Nucleus accumbens (tissue), 56 donors: ENCODE measurements around the gene CD82.
"Not testable (repeated sequence)": the region's sequence is repeated elsewhere in the genome, so short reads cannot be mapped to it uniquely, and the experiment has no call there.

ENCODE experiments used
- DNase-seq, 56 donors: peaks; one replicate each; lab custom pipeline; 2025; lab: John Stamatoyannopoulos, UW

Gene CD82

DNA sequence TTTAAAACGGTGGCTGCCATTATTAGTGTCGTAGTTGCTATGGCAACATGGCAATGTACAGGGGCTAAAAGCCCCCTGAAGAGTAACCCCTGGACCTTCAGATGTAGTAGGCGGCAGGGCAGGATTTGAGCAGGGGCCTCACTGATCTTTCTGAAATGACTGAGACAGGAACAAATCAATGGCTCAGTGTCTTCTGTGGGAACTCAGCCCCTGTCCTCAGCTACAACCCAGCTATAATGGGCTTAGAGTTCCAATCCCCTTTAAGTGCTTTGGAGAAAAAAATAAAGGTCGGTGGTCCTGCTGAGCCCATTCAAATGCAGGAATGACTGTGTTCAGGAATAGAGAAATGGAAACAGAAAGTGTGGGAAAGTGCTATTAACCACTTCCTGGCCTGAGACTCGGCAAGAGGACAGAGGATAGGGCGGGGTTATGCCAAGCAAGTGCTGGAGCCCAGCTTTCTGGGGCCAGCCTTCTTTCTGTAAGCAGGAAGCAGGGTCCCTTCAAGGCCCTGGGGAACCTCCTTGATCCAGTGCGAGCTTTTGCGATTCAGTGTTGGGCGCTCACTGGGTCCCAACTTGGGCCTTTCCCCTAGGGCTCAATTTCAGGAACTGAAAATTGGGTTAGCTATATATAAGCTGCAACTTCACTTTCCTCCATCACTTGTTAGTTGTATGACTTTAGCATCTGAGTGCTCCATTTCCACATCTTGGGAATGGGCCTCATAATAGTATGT, 6.1 kb upstream of the CD82 start:
- no peak for DNase-seq

DNA sequence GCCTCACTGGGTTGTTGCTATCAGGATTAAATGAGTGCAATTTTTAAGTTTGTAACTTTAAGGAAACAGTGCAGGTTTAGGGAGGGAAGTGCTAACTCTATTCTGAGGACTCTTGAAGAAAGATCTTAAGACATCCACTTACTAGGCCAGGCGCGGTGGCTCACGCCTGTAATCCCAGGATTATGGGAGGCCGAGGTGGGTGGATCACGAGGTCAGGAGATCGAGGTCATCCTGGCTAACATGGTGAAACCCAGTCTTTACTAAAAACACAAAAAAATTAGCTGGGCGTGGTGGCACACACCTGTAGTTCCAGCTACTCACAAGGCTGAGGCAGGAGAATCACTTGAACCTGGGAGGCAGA, 5.5 kb upstream of the CD82 start:
- DNase-seq = not testable (repeated sequence)

DNA sequence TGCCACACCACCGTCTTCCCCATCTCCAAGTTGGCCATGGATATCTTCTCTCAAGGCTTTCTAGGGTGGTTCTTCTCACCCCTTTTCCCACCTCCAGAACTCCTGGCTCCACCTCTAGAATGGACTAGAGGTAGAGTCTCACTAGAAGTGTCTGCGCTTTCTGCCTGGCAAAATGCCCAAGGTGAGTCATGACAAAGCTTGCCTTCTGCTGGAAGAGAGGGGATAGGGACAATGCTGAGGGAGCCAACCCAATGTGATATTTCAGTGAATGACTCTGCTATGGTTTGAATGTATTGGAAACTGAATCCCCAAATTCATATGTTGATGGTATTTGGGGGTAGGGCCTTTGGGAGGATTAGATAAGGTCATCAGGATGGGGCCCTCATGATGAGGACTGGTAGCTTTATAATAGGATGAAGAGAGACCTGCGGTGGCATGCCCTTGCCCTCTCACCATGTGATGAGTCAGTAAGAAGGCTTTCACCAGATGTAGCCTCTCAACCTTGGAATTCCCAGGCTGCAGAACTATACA, 4.1 kb upstream of the CD82 start:
- no peak for DNase-seq

DNA sequence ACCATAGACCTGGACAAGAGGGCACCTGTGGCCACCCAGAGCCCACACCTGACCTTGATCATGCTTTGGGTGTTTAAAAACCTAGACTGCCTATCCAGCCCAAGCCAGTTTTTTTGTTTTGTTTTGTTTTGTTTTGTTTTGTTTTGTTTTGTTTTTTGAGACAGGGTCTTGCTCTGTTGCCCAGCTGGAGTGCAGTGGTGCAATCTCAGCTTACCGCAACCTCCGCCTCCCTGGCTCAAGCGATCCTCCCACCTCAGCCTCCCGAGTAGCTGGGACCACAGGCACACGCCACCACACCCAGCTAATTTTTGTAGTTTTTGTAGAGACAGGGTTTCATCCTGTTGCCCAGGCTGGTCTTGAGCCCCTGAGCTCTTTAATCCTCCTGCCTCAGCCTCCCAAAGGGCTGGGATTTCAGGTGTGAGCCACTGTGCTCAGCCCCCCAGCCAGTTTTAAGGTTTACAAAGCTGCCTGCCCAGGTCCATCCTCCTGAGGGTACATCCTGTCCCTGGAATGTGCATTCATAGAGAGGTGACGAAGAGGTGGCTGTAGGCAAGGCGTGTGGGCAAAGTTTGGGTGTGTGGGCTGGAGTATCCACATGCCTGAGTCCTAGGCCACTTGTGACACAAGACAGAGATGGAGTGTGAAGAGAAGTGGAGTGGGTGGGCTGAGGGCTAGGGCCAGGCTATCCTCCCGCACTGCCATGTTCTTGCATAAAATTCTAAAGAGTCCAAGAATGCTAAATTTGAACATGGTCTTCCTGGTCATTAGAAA, 3.3 kb upstream of the CD82 start:
- no peak for DNase-seq

DNA sequence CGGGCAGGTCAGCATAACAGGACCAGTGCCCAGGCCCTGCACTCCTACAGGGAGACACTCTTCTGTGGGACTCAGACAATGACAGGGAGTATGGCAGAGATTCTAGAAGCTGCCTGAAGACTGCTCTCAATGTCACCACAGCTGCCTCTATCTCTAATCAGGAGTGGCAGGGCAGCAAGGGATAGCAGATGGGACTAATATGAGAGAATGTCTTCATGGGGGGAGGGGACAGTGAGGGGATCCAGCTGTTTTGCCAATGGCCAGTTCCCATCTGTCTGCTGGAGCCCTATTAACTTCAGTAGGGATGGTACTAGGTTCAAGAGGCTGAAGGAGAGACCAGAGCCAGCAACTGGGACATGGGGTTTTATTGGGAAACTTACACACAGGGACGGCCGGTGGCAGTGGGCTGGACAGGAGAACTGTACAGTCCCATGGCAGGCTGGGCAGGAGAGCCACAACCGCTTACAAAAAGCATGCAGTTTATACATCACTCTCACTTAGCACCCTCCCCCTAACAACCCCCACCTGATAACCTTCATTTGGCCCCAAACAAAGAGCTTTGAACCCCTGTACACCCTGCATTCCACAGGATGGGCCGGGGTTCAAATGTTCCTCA, 2.5 kb upstream of the CD82 start:
- no peak for DNase-seq

DNA sequence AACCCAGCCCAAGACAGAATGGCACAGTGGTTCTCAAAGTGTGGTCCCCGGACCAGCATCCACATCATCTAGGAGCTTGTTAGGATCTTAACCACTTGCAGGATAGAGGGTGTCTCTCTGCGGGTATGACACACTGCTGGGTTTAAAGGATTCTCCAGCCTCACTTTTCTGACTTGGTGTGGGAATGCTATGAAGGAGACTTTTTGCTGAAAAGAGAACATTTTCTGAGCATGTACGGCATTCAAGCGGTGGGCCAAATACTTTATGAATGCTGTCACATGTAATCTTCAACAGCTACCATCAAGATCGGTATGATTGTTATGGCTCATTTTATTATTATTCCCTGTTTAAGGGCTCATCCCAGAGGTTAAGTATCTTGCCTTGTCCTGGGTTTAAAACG, 1.8 kb upstream of the CD82 start:
- DNase-seq = no peak

DNA sequence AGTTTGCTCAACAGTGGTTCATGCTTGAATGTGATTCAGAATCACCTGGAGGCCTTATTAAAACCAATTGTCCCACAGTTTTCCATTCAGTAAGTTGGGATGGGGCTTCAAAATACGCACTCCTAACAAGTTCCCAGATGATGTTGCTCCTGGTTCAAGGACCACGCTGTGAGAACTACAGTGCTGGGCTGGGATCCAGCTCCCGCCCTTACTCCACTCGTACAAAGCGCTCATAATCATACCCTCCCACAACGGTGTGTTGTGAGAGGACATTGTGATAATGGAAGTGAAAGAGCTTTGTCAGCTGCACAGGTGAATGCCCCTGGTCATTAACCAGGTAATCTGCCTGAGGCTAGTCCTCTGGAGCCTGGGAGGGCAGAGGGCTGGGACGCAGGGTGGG, 1.3 kb upstream of the CD82 start:
- DNase-seq = peak in 1 of 56 donors; percentile 9

DNA sequence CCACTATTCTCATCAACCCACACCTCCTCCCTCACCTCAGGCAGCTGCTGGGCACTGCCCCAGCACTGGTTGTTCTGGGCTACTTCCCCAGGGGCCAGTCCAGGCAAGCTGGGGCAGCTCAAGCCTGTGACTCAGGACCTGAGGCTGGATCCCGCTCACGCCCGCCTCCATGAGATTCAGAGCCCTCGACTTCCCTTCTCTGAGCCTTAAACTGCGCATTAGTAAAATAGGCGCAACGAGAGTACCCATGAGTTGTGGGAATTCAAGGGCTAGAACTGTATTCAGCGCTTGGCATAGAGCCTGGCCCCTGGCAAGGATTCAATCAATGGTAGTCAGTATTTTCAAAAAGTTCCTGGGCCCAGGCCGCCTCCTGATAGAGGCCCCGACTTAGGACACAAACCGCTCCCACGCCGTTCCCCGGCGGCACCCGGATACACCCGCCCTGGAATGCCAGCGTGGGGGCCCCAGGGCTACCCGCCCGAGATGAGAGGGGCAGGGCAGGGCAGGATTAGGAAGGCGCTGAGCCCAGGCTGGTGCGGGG, 723 bp upstream of the CD82 start:
- peak in 12 of 56 donors; percentile 20 to 75 (median 66) for DNase-seq

DNA sequence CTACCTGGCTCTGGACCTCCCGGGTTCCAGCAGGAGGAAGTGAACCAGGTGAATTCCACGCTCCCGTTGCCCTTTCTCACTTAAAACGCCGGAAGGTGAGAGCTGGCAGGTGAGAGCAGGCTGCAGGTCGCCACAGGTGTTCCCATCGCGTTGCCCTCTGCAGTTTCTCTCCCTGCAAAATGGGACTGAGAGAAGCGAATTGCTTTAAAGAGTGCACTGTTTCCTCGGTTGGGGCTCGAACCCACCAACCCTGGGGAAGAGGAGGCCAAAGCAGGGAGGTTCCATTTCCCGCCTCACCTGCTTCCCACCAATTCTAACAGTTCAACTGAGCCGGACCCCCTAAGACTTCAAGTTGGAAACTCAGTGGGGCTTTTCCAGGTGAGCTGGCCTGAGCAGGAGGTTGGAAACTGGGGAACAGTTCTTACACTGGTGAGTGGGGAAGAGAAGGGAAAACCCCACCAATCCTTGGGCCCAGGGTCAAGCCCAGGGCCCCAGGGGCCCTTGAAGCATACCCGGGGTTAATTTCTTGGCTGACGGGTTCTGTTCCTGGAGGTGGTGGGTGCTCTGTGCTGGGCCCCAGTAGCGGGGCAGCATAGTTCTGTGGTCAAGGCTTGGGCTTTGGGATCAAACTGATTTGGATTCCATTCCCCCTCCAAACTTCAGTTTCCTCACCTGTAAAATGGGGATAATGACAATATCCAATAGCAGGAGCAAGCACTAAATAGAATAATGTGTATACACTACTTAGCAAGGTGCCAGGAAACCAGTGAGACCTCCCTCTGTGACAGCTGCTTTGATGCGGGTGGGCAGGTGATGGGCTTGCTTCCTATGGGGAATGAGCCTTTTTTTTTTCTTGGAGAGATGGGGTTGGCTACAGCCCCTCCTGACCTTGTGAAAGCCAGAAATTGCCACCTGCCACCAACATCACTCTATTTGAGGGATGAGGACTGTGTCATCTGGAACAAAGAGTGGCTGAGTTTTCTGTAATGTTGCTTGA, 788 bp downstream of the CD82 start:
- DNase-seq = no peak

DNA sequence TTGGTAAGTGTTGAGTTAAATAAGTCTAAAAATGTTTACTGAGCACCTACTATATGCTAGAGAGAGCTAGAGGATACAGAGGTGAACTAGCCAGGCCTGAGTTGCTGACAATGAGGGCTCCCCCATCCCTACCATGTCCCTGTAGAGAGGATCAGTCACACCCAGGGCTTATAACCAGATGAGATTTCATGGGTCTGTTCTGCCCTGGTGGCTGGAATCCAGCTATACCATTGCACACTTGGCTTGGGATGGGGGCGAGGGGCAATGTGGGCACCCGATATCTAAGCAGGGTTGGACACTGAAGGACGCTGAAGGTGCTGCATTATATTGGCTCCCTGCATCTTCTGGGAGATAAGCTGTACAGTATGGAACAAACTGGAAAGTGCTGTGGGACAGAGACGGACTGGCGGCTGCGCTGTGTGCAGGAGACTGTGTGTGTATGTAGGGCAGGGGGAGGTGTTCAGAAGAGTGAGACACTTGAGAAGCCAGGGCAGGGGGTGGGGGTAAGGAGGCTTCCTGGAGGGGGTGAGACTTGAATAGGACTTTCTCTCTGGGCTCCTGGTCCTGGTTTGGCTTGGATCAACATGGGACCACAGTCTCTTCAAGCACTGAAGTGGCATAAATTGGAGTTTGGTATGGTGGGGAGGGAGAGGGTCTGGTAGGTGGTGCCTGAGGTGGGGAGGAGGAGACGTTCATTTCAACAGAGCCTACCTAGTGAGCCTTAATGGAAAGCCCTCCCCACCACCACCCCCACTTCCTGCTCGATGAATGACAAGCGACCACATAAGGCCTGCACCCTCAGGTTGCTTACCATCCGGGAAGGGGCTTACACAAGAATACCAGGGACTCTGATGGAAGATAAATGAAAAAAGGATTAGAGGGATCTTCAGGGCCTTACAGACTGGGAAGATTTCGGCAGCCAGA, 1.8 kb downstream of the CD82 start:
- no peak for DNase-seq

DNA sequence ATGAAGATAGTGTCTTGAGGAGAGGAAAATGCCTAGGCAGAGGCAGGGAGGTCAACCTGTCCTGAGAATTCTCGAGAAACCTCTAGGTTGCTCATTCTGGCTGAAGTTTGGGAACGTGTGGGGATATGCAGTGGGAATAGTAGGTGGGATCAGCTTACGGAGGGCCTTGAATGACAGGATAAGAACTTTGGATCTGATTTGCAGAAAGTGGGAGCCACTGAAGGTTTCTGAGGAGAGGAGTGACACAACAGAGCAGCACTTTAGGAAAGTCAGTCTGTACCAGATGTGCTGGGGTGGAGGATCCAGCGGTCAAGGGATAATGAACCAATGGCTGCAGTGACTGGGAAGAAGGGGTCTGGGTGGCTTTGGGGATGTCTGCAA, 2.4 kb downstream of the CD82 start:
- DNase-seq = no peak

DNA sequence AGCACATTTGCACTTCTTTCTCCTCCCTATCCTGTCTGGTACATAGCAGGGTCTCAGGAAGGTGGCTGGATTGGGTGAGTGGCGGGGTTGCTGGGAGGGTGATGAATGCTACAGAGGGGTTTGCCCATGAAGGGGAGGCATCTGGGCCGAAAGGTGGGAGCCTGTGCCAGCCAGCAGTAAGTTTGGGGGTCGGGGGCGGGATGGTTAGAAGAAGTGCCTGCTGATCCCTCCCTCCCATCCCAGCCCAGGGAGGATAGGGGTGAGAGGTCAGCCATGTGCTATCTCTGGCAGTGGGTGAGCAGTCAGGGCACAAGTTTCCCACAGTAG, 2.8 kb downstream of the CD82 start:
- no peak for DNase-seq

DNA sequence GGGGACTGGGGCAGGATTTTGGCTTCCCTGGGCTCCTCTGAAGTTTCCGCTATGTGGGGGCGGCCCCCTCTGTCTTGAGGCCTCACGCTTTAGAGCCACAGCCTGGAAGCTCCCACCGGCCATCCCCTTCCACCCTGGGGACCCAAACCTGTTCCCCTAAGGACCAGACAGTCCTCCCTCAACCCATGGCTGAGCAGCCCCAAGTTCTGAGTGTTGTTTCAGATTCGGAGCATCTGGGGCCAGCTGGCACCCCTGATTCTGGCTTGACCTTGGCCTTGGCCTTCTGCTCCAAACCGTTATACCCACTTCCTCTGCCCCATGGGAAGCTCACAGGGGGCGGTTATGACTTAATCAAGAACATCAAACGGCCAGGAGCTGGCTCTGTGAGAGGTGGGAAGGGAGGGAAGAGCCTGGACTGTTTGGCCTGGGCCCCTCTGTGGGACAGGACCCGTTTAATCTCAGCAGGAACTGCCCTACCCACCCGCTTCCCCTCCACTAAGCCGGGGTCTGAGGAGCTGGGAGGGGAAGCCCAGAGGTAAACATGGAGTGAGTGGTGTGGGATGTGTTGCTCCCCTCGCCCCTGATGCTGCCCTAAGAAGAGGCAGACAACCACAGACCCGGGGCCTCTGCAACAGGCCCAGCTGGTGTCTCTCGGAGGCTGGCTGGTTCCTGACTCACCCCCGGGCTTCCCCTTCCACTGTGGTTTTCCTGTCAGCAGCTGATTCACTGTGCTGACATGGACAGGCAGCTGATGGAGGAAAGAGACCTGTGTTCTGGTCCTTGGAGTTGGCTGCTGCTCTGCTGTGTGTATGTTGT, 3.4 kb downstream of the CD82 start:
- DNase-seq = peak in 29 of 56 donors; percentile 11 to 72 (median 36)

DNA sequence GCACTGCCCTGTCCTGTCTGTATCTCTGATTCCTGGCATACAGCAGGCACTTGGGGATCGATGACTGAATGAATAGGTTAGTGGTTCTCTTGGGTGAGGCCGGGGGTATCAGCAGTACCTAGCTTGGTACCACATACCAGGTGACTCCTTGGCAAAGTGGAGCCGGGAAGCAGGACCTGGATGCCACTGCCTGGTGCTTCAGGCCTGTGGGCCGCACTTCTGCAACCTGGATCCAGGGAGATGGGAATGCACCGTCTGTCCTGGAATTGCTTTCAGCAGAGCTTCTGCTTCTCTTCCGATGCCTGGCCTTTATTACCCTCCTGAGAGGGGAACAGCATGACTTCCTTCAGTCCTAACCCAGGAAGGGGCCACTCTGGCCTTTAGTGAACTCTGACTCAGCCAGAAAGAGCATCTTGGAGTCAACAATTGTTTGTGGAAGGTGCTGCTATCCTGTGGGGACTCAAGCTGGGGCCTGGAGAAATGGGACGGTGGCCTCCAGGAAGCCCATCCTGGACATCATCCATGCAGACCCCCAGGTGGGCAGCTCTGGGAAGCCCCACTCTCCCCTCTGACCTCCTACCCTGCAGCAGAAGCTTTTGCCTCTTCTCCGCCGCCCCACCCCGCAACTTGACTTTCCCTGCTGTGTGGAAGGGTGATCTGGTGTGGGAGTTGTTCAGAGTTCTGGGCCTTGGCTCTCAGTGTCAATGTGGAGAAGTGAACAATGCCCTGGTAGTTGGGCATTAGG, 5.1 kb downstream of the CD82 start:
- no peak for DNase-seq

DNA sequence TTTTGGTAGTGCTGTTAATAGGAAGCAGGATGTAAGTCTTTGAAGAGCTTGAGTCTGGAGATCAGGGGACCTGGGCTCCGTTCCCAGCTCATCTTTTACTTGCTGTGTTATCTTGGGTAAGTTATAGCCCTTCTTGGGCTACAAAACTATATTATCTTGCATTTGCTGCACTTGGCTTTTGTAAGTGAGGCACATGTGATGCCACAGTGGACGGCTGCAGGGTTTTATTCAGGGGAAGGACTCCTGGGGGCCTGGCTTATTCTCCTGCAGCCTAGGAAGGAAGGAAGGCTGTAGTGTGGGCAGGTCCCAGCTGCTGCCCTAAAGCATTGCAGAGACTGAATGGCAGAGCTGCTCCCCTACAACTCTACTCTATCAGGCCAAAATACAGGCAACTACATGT, 6.4 kb downstream of the CD82 start:
- no peak for DNase-seq

DNA sequence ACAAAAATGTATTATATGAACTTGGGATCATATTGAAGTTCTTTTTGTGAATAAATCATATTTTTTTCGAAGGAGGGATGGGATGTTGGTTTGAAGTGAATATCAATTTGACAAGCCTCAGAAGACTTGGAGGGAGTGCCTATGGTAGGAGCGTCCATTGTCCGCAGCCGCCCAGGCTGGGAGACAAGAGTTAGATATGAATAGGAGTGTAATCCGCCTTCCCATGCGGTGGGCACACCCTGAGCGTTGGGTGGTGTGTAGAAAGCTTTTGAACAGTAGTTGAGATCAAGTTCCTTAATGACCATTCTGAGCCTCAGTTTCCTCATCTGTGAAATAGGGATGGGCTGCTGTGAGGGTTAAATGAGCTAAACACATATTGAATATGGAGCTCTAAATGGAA, 7.0 kb downstream of the CD82 start:
- DNase-seq = no peak

DNA sequence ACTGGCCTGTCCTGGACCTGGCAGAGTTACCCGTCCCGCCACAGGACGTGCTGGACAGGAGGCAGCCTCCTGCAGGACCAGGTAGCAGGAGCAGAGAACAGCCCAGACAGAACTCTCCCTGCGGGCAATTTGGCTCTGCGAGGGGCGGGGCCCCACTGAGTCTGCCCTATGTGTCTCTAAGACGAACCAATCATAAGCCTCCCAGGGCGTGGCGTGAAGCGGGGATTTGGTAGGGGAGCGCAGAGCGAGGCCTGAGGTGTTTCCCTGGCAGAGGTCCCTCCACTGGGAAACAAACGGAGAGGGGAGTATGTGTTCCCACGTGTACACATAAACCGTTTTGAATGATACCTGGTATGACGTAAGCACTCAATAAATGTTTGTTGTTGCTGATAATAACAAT, 7.4 kb downstream of the CD82 start:
- no peak for DNase-seq

DNA sequence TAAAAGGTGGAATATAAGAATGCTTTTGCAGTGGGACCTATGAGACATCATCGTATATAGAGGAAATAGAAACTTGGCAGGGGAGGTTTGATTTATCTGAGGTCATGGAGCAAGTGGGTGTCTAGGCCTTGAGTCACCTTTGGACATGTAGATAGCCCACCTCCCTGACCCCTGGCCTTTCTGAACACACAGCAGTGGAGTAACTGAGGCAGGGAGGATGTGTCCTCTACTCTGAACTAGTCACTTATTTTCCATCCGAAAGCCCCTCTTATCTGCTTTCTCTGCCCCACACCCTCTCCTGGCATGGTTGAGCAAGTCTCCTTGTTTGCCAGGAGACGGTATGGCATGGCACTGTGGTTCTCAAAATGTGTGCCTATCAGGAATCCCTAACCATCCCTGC, 7.9 kb downstream of the CD82 start:
- DNase-seq = no peak
